ELF-1 (cell line): Measurements from ENCODE around the gene GOLGA8A.
A peak's percentile ranks its signal among the peaks of the same experiment; 100 is the strongest.
"Not testable (repeated sequence)": the region's sequence is repeated elsewhere in the genome, so short reads cannot be mapped to it uniquely, and the experiment has no call there.

Experiments used
- DNase-seq: peaks from one replicate; pipeline ENCODE4 v3.0.0-alpha.2; 2016; ENCODE audit warnings: low read depth, low spot score

Gene GOLGA8A

GRCh38 chr15:34437687-34438086, at the start of gene GOLGA8A:
Gene GOLGA8A, minus strand, starts transcription at chr15:34437808. Its CDS starts 48,117 bp downstream, at chr15:34389691.
- peak; percentile 41 for DNase-seq

- DNase-seq = no peak
Measured at GRCh38 chr15:34483644-34484043, 46.0 kb upstream of the GOLGA8A start.

GRCh38 chr15:34481370-34481769, 43.8 kb upstream of the GOLGA8A start:
- no peak for DNase-seq

- no peak for DNase-seq
Measured at GRCh38 chr15:34473840-34474239, 36.2 kb upstream of the GOLGA8A start.

- no peak for DNase-seq
Measured at GRCh38 chr15:34472947-34473346, 35.3 kb upstream of the GOLGA8A start.

- no peak for DNase-seq
Measured at GRCh38 chr15:34470892-34471291, 33.3 kb upstream of the GOLGA8A start.

GRCh38 chr15:34470091-34470490, 32.5 kb upstream of the GOLGA8A start:
- DNase-seq = no peak

GRCh38 chr15:34461730-34462129, 24.1 kb upstream of the GOLGA8A start:
- no peak for DNase-seq

- DNase-seq = no peak
Measured at GRCh38 chr15:34460451-34460850, 22.8 kb upstream of the GOLGA8A start.

- DNase-seq = no peak
Measured at GRCh38 chr15:34456658-34457057, 19.1 kb upstream of the GOLGA8A start.

- no peak for DNase-seq
Measured at GRCh38 chr15:34442891-34443290, 5.3 kb upstream of the GOLGA8A start.

GRCh38 chr15:34439878-34440277, 2.3 kb upstream of the GOLGA8A start:
- DNase-seq = no peak

- peak; percentile 23 for DNase-seq
Measured at GRCh38 chr15:34436956-34437442, 609 bp downstream of the GOLGA8A start.

- DNase-seq = peak; percentile 6
Measured at GRCh38 chr15:34436126-34436955, 1.3 kb downstream of the GOLGA8A start.

GRCh38 chr15:34435658-34436057, 1.9 kb downstream of the GOLGA8A start:
- no peak for DNase-seq

- no peak for DNase-seq
Measured at GRCh38 chr15:34434627-34435305, 2.8 kb downstream of the GOLGA8A start.

- not testable (repeated sequence) for DNase-seq
Measured at GRCh38 chr15:34433956-34434626, 3.5 kb downstream of the GOLGA8A start.

GRCh38 chr15:34430642-34431041, 7.0 kb downstream of the GOLGA8A start:
- not testable (repeated sequence) for DNase-seq

GRCh38 chr15:34423425-34424090, 14.1 kb downstream of the GOLGA8A start:
- not testable (repeated sequence) for DNase-seq

- DNase-seq = not testable (repeated sequence)
Measured at GRCh38 chr15:34420953-34421352, 16.7 kb downstream of the GOLGA8A start.

- DNase-seq = not testable (repeated sequence)
Measured at GRCh38 chr15:34418435-34418834, 19.2 kb downstream of the GOLGA8A start.

- DNase-seq = not testable (repeated sequence)
Measured at GRCh38 chr15:34409511-34409910, 28.1 kb downstream of the GOLGA8A start.
